ENCODE results near the gene RND3.

RND3 gene

DNA sequence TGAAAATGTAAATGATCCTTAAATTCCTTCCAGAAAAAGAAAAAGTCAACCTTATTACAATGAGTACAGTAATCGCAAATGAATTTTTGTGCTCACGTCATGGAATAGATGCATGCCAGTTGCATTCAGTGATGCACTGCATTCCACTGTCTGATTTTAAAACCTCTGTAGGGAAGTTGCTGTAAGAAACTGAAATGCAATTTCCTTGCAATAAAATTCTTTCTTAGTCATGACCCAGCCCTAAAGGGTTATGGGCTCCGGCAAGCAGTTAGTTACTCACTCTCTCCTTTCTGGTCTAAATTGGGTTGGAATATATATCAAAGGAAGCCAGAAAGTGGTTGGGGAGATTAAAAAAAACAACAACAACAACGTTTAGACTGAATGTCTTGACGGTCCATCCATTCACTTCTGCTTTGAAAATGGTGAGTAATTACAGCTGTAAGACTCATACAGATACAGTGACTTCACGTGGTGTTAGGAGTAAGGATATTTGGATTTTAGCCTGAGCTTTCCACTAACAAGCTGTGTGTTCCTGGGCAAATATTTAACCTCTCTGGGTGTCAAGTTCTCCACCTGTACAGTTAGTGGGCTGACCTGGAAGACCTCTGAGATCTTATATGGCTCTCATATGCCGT, 8.6 kb upstream of the RND3 start:
- in situ Hi-C loops (cut with HindIII; ENCODE audit: low pct_ligation_motif_present, low pct_unique_long_range_greater_than_20kb, low sequenced_read_pairs), result no loop called here
- no peak for DNase-seq

DNA sequence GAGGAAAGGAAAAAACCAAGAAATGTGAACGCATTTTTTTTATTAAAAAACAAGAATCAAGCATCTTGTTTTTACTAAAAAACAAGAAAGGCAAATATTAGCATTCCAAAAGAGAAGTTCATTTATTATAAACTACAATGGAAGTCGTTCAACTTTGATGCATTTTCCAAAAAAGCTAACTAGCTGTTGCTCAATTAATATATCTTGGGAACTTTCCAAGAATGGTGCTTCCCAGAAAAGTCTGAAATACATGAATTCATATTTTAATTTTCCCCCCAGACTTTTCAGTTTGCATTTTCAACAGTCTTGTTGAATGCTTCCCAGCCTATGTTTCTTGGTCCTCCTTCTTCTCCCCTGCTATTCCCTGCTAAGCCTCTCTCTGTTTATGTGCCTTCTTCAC, 7.5 kb upstream of the RND3 start:
- in situ Hi-C loops (cut with HindIII; ENCODE audit: low pct_ligation_motif_present, low pct_unique_long_range_greater_than_20kb, low sequenced_read_pairs), result no loop called here

DNA sequence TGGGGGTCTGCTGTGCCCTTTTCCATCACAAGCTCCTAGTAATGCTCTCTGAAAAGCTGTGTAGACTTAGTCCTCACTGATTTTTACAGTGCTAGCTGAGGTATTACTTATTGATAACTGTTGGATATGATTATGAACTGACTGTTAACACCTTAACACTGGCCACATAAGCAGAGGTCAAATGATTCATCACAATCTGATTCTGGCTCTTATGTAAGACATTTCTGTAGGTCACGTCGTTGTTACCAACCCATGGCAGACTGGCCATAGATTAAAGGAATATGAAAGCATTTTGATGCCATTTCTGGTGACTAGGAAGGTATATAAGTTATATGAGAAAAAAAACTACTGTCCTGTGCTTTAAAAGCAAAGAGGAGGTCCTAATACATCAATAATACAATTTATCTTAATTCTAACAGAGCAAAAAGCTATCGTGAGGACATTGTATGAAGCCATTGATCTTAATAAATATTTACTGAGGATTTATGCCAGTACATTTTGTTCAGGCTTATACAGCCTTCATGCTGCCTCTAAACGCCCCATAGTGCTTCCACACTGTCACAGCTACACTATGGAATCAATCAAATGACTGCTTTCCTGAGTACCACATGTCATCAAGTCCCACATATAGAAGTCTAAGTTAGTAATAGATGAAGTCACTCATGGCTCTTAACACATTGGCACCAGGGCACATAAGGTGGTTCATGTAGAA, 6.9 kb upstream of the RND3 start:
- DNase-seq, result no peak
- in situ Hi-C loops (cut with HindIII; ENCODE audit: low pct_ligation_motif_present, low pct_unique_long_range_greater_than_20kb, low sequenced_read_pairs), result no loop called here

More for the DNA sequence above, 7.5 kb upstream of the RND3 start:
- no peak for DNase-seq

DNA sequence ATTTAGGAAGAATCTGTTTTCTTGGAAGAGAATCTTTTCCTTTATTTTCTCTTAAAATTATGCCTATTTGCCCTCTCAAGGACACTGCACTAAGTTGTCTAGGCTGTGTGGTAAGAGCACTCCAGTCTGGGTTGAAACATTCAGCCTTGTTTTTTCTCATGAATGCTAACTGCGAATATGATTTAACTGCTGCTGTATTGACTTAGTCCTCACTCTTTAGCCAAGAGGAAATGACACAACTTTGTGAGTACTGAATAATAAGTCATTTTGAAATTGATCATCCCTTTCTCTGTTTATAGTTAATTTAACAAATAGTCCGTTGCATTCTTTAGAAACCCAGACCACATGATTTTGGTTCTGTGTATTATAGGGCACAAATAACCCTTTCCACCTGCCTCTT, 4.5 kb upstream of the RND3 start:
- in situ Hi-C loops (cut with HindIII; ENCODE audit: low pct_ligation_motif_present, low pct_unique_long_range_greater_than_20kb, low sequenced_read_pairs), result no loop called here
- no peak for DNase-seq

DNA sequence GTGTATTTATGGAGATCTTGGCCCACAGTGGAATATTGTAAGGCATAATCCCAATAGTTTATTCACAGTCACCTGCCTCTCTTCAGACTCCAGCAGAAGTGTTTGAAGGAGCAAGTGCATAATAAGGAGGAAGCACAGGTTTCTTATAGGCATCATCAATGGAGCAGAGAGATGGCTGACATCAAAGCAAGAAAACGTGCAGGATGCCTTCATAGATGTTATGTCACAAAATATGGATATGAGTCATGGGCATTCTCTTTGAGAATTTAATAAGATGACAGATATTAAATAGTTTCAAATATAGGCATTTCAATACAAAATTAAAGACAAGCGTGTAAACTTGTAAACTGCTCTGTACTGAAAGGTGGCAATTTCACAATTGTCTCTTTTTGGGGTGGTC, 4.0 kb upstream of the RND3 start:
- DNase-seq, result no peak
- in situ Hi-C loops (cut with HindIII; ENCODE audit: low pct_ligation_motif_present, low pct_unique_long_range_greater_than_20kb, low sequenced_read_pairs), result no loop called here

DNA sequence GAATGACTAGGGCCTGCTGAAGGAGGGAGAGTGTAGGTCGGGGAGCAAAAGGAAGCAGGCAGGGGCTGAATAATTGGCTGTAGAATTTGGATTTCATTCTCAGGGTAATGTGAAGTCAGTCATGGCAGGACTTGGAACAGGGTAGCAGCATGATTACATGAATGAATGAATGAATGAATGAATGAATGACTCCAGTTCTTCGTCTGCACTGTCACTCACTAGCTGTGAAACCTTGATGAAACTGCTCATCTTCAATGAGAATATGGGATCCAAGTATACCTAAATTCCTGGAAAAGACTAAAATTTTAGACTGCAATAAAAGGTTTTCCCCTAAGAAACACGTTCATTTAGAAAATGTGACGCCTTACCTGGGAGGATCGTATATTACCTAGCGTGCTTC, 3.0 kb upstream of the RND3 start:
- no peak for DNase-seq
- in situ Hi-C loops (cut with HindIII; ENCODE audit: low pct_ligation_motif_present, low pct_unique_long_range_greater_than_20kb, low sequenced_read_pairs), result no loop called here

DNA sequence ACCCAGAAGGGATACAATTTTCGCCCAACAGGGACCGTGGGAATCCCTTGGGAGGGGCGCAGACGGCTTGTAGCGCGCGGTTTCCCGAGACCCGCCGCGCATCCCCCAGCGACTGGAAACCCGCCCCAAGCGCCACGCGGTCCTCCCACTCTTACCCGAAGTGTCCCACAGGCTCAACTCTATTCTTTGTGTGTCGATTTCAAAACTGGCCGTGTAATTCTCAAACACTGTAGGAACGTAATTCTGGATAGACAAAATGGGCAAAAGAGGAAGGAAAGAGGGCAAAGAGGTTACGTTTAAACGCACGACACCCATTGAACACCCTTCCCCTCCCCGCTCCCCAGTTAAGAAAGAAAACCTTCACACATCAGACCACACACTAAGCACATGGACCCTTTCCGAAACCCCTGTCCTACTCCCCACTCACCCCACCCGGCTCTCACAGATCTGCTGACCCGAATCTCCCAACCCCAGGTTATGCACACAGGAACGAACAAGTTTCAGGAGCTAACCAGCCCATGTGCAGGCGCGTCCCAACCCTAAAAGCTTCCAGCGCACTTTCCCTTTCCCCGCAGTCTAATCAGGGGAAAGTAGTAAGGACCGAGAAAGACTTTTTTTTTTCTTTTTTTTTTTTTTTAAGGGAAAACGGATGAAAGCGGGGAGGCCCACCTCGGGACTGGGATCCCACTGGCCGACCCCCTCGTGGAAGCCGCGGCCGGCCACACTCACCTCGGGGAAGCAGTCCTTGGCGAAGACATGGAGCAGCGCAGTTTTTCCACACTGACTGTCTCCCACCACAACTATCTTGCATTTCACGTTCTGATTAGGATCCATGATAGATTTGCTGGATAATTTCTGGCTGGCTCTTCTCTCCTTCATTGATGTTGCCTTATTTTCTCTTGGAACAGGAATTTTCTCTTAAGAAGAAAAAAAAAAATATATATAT, 655 bp downstream of the RND3 start:
- DNase-seq, result peak; percentile 56
- in situ Hi-C loops (cut with HindIII; ENCODE audit: low pct_ligation_motif_present, low pct_unique_long_range_greater_than_20kb, low sequenced_read_pairs), result no loop called here

DNA sequence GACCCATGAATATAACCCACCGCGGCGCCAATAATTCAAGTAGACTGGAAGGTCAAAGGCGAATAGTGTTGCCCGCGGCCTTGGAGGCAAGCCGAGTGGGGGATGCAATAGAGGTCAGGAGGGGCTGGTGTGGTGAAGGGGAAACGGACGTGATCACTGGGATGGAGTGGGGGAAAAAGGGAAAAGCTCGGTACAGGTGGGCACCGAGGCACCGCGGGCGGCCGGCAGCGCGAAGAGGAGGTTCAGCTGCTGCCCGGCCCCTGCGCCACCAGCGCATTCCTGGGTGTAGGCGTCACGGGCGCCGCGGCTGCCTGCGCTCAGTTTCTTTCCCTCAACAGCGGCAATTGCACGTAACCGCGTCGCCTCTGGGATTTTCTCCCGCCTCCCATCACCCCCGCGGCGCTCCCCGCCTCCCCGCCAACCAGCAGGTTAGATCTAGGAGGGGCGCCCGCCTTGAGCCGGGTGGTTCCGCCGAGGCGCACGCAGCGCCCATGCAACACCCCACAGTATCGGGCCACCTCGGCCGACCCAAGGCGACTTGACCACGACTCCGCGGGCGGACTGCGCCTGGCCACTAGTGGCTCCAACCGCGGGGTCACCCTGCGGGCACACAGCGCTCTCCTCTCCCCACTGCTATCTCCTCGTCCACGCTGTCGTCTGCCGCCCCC, 1.5 kb downstream of the RND3 start:
- peak; percentile 91 for DNase-seq
- in situ Hi-C loops (cut with HindIII; ENCODE audit: low pct_ligation_motif_present, low pct_unique_long_range_greater_than_20kb, low sequenced_read_pairs), result no loop called here

DNA sequence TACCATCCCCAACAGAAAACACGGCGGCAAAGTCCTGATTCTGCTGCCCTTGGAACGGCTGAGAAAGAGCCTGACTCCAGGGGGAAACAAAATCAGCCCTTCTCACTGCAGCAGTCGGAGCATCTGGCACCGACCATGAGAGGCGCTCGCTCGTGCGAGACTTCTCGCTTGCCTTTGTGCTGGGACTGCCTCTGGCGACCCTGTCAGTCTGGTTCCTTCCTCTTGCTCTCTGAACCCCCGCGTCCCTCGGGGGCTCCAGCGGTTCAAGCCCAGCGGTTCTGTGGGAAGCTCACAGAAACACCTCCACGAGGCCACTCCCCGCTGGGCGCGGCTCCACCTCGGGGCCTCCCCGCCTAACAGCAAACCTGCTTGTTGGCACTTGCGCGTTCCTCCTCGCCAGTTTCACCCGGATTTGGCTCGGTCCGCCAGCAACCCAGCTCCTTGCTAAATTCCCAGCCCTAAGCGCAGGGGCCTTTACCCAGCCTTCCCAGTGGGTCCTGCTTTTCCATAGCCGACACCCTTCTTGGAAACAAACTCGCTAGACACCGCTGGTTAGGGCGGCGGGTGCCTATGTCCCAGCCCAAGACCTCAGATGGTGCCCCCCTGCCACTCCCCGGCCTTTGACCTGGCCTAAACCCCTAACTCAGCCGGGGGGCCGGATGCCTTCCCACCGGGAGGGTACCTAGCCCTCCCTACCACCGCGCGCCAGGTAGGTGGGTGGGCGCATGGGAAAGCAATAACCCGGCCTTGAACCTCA, 2.2 kb downstream of the RND3 start:
- in situ Hi-C loops (cut with HindIII; ENCODE audit: low pct_ligation_motif_present, low pct_unique_long_range_greater_than_20kb, low sequenced_read_pairs), result no loop called here

DNA sequence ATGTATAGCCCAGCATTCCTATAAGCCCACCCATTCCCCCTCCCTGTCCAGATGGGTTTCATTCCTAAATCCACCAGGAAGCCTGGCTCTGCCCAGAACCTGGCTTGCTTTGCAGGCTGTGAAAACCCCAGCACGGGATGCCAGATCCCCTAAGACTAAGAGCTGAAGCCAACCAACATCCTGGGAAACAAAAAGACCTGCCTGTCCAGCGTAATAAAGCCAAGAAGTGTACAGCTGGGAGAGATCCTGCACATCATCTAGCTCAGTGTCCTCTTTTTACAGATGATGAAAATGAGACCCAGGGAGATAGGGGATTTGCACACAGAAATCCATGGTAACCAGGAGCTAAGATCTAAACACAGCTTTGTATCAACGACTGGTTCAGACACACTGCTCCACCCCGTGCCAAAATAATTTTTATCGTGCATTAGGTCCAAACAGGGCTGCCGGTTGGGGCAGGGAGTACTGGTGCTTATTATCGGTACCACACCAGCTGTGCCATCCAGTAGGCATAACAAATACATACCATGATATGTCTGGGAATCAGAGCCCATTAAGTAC, 2.9 kb downstream of the RND3 start:
- in situ Hi-C loops (cut with HindIII; ENCODE audit: low pct_ligation_motif_present, low pct_unique_long_range_greater_than_20kb, low sequenced_read_pairs), result no loop called here
- DNase-seq, result no peak

More for the DNA sequence above, 2.2 kb downstream of the RND3 start:
- DNase-seq, result peak; percentile 75

DNA sequence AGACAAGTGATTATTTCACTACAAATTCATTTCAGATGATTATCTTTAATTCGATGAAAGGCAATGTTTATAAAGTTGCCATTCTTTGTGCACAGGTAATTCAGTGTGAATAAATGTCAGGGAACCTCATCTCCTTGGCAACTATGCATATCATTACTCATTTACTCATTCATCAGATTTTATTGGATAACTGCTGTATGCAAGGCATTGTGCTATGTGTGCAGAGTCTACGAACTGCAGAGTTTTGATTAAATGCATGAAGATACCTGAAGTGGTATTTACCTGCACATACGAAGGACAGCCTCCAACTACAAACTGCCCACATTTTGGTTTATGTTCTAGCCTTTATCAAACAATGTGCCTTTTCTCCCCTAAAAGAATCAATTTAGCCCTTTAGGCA, 3.5 kb downstream of the RND3 start:
- in situ Hi-C loops (cut with HindIII; ENCODE audit: low pct_ligation_motif_present, low pct_unique_long_range_greater_than_20kb, low sequenced_read_pairs), result no loop called here
- DNase-seq, result no peak

DNA sequence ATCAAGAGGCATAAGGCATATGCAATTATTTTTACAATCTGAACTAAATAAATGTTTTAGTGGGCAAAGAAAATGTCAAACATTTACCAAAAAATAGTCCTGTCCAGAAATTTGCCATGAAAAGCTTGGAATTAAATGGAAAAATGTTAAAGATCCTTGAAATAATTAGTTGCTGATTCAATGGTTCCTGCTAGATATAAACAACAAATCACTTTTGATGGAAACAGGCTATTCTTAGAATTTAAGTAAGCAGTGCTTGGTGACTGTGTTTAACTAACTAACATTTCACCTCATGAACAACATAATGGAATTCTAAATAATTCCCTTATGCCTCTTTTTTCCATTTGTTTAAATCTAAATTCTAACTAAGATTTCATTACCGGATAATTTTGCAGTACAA, 3.9 kb downstream of the RND3 start:
- DNase-seq, result no peak
- in situ Hi-C loops (cut with HindIII; ENCODE audit: low pct_ligation_motif_present, low pct_unique_long_range_greater_than_20kb, low sequenced_read_pairs), result no loop called here

DNA sequence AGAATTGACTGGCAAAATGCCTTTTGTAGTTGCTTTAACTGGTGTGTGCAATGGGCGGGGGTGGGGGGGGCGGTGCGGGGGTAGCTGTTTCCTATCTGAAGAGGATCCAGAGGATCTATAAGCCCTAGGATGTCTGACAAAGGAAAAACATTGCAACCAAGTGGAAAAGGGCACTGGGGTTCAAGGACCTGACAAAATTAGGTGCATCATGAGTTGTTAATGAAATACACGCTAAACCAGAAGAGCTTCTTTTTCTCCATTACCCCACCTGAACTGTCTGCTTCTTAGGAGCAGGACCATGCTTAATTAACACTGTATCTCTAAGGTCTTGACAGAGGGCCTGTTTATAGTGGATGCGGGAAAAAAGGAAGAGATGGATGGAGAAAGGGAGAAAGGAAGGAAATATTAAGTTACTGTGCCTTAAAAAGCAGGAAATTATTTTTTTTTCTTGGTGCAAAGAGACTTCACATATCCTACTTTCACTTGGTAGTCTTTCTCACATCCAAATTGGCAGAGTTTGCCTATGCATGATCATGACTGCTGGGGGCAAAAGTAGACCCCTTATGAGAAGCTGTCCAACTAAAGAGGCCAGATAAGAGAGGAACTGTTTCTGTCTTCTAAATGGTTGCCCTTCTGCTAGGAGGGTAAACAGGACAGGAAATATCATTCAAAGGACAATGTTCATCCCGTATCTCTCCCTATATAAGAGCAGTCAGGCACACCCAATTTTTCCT, 4.6 kb downstream of the RND3 start:
- DNase-seq, result no peak
- in situ Hi-C loops (cut with HindIII; ENCODE audit: low pct_ligation_motif_present, low pct_unique_long_range_greater_than_20kb, low sequenced_read_pairs), result no loop called here

DNA sequence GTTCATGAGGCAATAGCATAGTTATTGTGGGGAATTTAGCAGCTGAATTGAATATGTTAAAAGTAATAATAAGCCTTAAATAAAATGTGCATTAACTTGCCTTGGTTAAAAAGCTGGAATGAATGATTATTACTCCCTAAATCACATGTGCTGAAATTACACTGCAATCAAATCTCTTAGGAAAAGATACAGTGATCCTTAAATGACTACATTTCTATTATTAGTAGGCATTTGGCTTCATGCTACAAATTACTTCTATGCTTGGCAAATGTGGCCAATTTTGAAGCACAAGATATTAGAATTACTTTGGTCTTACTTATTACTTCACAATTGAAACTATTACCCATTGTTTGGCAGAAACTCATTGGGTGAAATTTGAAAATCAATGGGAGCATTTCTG, 5.4 kb downstream of the RND3 start:
- DNase-seq, result no peak
- in situ Hi-C loops (cut with HindIII; ENCODE audit: low pct_ligation_motif_present, low pct_unique_long_range_greater_than_20kb, low sequenced_read_pairs), result no loop called here

DNA sequence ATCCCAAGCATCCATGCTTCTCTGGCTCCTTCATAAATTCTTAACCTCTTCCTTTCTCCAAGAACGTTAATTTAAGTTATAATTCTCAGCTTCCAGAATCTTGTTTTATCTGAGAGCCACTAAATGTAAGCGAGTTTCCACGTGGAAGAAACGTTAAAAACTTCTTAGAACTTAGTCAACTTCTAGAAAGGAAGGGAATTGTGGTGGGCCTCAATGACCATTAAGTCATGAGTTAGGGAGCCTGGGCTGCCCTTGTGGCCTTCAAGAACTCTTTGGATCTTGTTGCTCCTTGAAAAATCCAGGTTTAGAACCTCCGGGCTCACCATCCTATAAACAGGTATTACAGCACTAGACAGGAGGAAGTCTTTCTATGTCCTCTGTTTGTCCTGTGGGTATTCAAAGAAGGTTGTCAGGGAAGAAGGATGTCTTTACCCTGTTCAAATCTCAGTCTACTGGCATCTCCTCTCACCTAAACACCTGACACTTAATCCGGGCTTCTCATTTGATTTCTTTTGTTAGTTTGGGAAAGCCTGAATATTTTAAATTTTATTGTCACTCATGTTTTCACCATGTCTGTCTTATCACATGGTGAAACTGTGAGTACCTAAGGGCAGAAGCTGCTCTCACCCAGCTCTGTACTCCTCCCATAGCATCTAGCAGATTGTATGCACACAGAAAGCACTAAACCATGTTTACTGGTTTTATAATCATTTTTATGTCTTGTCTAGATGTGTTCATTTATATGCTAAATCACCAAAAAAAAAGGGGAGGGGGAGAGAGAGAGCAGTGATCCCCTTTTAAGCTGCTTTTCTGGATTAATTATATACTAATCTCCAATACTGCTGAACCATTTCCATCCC, 6.3 kb downstream of the RND3 start:
- in situ Hi-C loops (cut with HindIII; ENCODE audit: low pct_ligation_motif_present, low pct_unique_long_range_greater_than_20kb, low sequenced_read_pairs), result no loop called here
- DNase-seq, result no peak

DNA sequence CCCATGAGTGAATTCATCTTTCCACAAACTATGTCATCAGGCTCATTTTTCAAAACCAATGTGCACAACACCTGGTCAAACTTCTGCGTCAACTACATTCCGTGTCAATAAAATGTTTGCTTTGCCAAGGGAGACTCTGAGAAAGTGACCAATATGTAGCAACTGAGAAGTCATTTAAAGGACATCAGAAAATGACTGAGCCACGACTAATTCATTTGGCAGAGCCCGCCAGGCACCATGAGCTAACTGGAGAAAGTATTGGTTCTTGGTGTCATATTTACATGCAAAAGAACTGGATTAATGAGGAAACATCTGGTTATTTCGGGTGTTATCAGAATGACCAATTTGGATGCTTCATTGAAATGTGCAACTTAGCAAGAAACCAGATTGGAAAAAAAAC, 7.2 kb downstream of the RND3 start:
- no peak for DNase-seq
- in situ Hi-C loops (cut with HindIII; ENCODE audit: low pct_ligation_motif_present, low pct_unique_long_range_greater_than_20kb, low sequenced_read_pairs), result no loop called here
